ENCODE results near the gene TPRG1. TPM values are rescaled to one million over a fixed set of nuclear protein-coding genes. Genes with fewer than 3 reads are reported as not detected.
A peak's percentile ranks its signal among the peaks of the same experiment; 100 is the strongest.

Gene TPRG1
- total RNA-seq, 4 donors from 2014 or later, result 11.7 to 37.3 (median 14.8) TPM

DNA sequence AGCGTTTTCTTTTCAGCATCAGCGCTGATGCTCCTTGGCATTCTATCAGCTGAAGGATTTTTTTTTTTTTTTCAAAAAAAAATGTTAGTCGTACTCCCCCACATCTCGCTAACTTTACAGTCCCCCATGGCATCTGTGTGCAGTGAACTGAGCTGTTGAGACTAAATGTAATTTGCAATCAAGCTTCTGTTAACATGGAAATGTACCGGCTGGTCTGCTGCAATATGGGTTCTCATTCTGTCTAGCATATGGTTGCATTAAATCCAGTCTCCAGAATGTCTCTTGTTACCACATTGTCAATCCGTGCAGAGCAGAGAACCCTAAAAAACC is 32.2 kb upstream of the TPRG1 start:
- 68 to 72% methylated on average over 6 of the region's 6 CpGs for WGBS, 2 donors
- Histone ChIP-seq H3K4me3 (no peak overlapping the region), H3K4me1 (no peaks in the 10 kb centered on the region), H3K9me3 (no peaks in the 10 kb centered on the region), H3K36me3 (peaks cover 0 to 3% (median 0%) of the 10 kb centered on the region in 3 donors), H3K27ac (no peak overlapping the region), H3K27me3 (no peaks in the 10 kb centered on the region)
- TF ChIP-seq EP300 (IDR thresholded peaks at IDR 0.05), result no peak
- no peak for TF ChIP-seq CTCF (IDR thresholded peaks at IDR 0.05)
- TF ChIP-seq POLR2A (IDR thresholded peaks at IDR 0.05), result no peak
- no peak for DNase-seq (ENCODE audit: low spot score in 2 of 2)

DNA sequence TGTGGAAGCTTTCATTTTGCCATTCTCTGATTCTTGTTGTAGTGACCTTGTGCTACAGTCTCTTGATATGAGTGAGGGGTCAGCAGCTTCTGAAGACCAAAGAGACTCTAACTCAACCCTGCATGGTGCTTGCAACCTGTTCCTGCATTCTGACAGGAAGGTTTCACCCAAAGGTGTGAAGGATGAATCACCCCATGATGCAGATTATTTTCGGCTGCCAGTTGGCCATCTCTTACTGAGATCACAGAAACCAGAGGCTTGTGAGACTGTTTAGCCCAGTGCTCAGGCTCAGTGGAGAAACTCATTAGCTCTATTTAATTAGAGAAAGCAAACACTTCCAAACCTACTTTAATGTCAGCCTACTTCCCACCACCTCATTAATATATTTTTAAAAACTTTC is 29.2 kb upstream of the TPRG1 start:
- no peak for DNase-seq (ENCODE audit: low spot score in 2 of 2)
- no peak for TF ChIP-seq POLR2A (IDR thresholded peaks at IDR 0.05)
- no peak for TF ChIP-seq CTCF (IDR thresholded peaks at IDR 0.05)
- Histone ChIP-seq H3K4me1 (peaks cover 0 to 4% (median 0%) of the 10 kb centered on the region in 4 donors), H3K4me3 (no peak overlapping the region), H3K36me3 (no peaks in the 10 kb centered on the region), H3K9me3 (no peaks in the 10 kb centered on the region), H3K27ac (no peak overlapping the region), H3K27me3 (no peaks in the 10 kb centered on the region)
- WGBS, 2 donors, result 80 to 88% methylated on average over 1 of the region's 1 CpG

GRCh38 chr3:189143321-189143720 is 28.4 kb upstream of the TPRG1 start:
- Histone ChIP-seq H3K4me3 (no peak overlapping the region), H3K4me1 (peaks cover 0 to 12% (median 0%) of the 10 kb centered on the region in 4 donors), H3K27me3 (no peaks in the 10 kb centered on the region), H3K27ac (no peak overlapping the region), H3K9me3 (no peaks in the 10 kb centered on the region), H3K36me3 (no peaks in the 10 kb centered on the region)
- no peak for TF ChIP-seq EP300 (IDR thresholded peaks at IDR 0.05)
- DNase-seq (ENCODE audit: low spot score in 2 of 2), result no peak
- 77 to 83% methylated on average over 1 of the region's 1 CpG for WGBS, 2 donors

DNA sequence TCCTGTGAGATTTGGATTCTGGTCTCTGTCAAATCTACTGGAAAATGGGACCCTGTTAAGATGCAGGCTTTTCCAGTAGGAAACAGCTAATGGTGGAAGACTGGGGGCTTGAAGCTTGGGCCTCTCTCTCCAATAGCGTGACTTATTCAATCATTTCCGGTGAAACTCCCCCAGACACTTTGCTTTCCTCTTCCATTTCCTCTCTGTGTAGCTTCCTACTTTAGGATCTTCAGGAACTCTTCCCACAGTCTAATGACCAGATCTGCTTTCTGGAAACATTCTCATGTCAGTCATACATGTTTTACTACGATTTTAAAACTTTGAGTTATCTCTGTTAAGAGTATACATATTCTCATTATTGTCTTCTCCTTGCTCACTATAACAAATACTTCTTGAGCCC is 28.0 kb upstream of the TPRG1 start:
- no peak for TF ChIP-seq CTCF (IDR thresholded peaks at IDR 0.05)
- no peak for TF ChIP-seq EP300 (IDR thresholded peaks at IDR 0.05)
- TF ChIP-seq POLR2A (IDR thresholded peaks at IDR 0.05), result no peak
- Histone ChIP-seq H3K27me3 (no peaks in the 10 kb centered on the region), H3K36me3 (no peaks in the 10 kb centered on the region), H3K4me1 (peaks cover 0 to 12% (median 0%) of the 10 kb centered on the region in 4 donors), H3K4me3 (no peak overlapping the region), H3K9me3 (no peaks in the 10 kb centered on the region), H3K27ac (no peak overlapping the region)
- DNase-seq (ENCODE audit: low spot score in 2 of 2), result no peak
- 86 to 92% methylated on average over 3 of the region's 3 CpGs for WGBS, 2 donors

- H3K36me3 ChIP-seq, result no peaks in the 10 kb centered on the region
- DNase-seq (ENCODE audit: low spot score in 2 of 2), result peak in 1 of 2 donors; percentile 26
- TF ChIP-seq POLR2A (IDR thresholded peaks at IDR 0.05), result no peak
- TF ChIP-seq EP300 (IDR thresholded peaks at IDR 0.05), result peak in 1 of 2 donors; percentile 60
- TF ChIP-seq CTCF (IDR thresholded peaks at IDR 0.05), result peak in 2 of 5 experiments; percentile 15 to 41
- H3K27ac ChIP-seq, result no peak overlapping the region
- no peaks in the 10 kb centered on the region for H3K9me3 ChIP-seq
- WGBS, 2 donors, result 44 to 53% methylated on average over 5 of the region's 5 CpGs
- peaks cover 0 to 12% (median 0%) of the 10 kb centered on the region in 4 donors for H3K4me1 ChIP-seq
- H3K27me3 ChIP-seq, result no peaks in the 10 kb centered on the region
- H3K4me3 ChIP-seq, result no peak overlapping the region
Observed at GRCh38 chr3:189144645-189145044, 27.1 kb upstream of the TPRG1 start.

DNA sequence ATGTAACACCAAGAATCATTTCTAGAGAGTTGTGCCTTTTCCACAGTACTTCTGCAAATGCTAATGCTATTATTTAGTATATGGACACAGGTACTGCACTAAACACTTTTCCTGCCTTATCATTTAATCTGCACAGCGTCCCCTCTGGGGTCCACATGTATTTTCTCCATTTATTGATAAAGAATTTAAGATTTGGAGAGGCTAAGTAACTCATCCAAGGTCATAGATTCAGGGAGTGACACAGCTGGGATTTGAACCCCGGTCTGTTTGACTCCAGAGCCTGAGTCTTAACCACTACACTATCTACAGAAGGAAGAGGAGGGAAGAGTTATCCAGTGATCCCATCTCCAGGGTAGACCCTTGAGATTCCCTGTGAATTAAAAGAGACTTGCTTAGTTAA is 24.9 kb upstream of the TPRG1 start:
- Histone ChIP-seq H3K4me3 (no peak overlapping the region), H3K36me3 (peaks cover 0 to 6% (median 0%) of the 10 kb centered on the region in 3 donors), H3K27ac (peak overlapping the region in 1 of 4 donors; percentile 67), H3K27me3 (no peaks in the 10 kb centered on the region), H3K4me1 (peaks cover 0 to 12% (median 0%) of the 10 kb centered on the region in 4 donors), H3K9me3 (no peaks in the 10 kb centered on the region)
- TF ChIP-seq CTCF (IDR thresholded peaks at IDR 0.05), result no peak
- no peak for DNase-seq (ENCODE audit: low spot score in 2 of 2)
- 40 to 55% methylated on average over 2 of the region's 2 CpGs for WGBS, 2 donors
